CD4-positive, alpha-beta T cell treated with Interleukin-10 for 1 hour (primary cell): Measurements from ENCODE around the gene ZNF277.
"Not testable (repeated sequence)": the region's sequence is repeated elsewhere in the genome, so short reads cannot be mapped to it uniquely, and the experiment has no call there.

Experiments used
- DNase-seq: peaks from one replicate; pipeline ENCODE4 v3.0.0-alpha.2; 2020

ZNF277 gene

DNA sequence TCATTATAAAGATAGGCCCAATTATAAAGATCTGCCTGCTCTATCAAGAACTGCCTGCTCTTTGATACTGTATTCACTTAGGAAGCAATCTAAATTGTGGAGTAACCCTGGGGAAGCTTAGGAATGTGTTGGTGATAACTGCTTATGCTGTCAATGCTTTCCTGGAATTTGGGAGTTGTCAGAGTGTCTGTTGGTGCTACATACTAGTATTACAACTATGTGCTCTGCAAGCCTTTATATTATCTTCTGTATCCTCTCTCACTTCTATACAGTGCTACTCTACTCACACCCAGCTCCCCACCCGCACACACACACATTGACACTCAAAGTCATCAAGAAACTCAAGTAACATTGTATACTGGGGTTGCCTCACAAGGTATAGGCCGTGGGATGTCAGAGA is 6.1 kb downstream of the ZNF277 start:
- no peak for DNase-seq

DNA sequence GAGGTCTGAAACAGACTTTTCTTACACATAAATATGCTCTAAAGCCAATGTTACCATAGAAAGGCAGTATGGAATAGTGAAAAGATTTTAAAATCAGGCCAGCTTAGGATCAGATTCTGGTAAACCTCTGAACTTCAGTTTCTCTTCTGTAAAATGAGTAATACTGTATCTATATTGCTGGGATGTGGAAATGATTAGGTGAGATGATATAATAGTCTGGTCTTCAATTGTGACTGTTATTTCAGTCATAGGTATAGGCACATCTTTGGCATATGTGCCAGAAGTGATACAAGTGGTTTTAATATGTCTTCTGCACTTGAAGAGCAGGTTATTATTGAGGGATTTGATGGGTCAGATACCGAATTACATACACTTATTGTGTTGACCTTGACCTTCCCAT is 7.2 kb downstream of the ZNF277 start:
- no peak for DNase-seq

- DNase-seq = no peak
Measured at GRCh38 chr7:112214268-112214667, 7.8 kb downstream of the ZNF277 start.

DNA sequence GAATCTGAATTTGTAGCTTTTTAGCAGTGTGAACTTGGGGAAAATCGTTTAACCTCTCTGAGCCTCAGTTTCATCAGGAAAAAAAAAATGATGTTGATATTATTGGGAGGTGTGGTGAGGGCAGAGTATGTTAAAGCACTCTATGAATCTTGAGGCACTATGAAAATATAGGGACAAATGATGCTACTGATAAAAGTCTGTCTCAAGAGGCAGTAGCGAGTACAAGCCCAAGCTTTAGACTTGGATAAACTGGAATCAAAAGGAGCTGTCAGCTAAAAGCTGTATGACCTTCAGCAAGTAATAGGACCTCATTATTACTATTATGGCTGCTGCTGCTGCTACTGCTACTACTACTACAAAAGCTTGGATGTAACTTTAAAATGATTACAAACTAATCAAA is 8.4 kb downstream of the ZNF277 start:
- no peak for DNase-seq

DNA sequence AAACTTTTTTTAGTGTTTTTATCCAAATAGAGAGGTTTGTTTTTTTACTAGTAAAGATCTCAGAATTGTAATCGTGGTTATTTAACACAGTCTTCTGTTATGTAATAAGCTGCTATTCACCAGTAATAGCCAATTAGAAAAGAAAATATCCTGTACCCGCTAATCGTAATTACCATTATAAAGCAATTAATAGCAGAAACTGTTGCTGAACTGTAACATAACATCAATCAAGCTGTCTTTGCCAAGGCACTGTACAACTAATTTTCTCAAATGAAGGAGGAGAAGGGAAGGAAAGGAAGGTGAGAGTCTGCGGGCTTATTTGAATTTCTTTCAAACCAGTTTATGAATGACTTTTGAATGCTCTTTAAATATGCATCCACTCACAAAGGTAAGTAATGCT is 9.3 kb downstream of the ZNF277 start:
- no peak for DNase-seq

DNA sequence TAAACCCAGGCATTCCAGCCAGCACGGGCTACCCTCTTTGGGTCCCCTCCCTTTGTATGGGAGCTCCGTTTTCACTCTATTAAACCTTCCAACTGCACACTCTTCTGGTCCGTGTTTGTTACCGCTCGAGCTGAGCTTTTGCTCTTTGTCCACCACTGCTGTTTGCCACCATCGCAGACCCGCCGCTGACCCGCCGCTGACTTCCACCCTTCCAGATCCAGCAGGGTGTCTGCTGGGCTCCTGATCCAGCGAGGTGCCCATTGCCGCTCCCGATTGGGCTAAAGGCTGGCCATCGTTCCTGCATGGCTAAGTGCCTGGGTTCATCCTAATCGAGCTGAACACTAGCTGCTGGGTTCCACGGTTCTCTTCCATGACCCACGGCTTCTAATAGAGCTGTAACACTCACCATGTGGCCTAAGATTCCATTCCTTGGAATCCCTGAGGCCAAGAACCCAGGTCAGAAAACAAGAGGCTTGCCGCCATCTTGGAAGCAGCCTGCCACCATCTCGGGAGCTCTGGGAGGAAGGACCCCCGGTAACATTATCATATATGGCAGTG is 14.5 kb downstream of the ZNF277 start:
- no peak for DNase-seq

DNA sequence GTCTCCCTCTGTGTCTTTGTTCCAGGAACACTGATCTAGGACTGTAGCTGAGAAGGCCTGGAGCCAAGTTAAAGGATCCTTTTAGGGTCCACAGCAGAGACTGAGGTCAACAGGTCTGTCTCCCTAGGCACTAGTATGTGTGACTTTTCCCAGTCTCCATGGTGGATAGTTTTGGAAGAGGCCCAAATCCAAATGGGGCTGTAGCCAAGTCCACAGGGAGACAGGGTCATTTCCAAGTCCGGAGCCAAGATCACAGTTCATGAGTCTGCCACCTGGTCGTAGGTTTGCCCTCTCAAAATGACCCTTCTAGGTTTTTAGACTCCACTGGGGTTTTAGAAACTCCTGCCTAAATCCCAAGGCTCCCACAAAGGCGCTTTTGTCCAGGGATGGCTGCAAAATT is 16.8 kb downstream of the ZNF277 start:
- DNase-seq = no peak

DNA sequence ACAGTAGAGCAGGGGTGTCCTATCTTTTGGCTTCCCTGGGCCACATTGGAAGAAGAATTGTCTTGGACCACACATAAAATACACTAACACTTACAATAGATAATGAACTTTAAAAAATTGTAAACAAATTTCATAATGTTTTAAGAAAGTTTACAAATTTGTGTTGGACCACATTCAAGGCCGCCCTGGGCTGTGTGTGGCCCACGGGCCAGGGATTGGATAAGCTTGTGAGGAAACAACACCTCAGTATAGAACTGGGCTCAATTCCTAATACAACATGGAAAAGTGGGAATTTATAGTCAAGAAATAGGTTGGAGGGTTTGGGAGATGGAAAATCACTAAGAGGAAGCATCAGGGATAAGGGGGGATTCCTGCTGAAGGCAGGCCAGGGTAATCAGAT is 17.7 kb downstream of the ZNF277 start:
- DNase-seq = no peak

DNA sequence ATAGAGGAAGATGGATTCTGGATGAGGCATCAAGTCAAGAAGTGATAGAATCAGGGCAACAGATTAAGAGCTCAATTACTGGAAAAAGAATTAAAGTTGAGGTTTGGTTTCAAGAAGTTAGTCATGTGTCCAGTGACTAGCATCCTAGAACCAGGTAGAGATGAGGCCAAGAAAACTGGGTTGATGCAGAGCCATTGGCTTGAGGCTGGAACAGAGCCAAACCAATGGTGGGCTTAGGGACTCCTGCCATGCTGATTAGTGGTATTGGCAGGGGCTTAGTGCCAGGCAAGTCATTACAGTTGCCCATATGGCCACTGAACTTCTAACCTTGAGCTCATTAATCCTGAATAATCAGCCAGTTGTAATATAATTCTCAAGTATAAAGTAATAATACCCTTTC is 18.5 kb downstream of the ZNF277 start:
- DNase-seq = no peak

DNA sequence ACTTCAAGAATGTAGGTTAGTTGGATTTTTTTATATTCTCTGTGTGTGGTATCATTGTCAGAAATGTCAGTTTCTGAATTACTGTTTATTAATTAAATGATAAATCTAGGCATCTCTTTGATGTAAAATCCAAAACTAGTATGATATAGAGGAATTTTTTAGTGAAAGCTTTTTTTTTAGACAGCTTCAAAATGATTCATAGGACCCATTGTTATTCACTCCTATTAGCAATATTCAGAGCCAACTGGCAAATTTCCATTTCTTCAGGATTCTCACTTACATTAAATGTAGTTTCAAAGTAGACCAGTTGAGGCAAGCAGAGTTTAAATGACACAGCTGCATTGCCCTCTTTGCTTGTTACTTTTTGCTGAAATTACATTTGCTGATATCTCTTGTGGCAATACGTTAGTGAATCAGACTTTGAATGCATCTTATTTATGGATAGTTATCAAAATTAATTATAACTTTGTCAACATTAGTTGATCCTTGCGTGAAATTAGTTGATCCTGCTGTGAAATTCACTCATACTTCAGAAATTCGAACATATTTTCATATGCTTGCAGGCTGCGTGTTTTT is 20.3 kb downstream of the ZNF277 start:
- no peak for DNase-seq

- DNase-seq = no peak
Measured at GRCh38 chr7:112228632-112229031, 22.1 kb downstream of the ZNF277 start.

DNA sequence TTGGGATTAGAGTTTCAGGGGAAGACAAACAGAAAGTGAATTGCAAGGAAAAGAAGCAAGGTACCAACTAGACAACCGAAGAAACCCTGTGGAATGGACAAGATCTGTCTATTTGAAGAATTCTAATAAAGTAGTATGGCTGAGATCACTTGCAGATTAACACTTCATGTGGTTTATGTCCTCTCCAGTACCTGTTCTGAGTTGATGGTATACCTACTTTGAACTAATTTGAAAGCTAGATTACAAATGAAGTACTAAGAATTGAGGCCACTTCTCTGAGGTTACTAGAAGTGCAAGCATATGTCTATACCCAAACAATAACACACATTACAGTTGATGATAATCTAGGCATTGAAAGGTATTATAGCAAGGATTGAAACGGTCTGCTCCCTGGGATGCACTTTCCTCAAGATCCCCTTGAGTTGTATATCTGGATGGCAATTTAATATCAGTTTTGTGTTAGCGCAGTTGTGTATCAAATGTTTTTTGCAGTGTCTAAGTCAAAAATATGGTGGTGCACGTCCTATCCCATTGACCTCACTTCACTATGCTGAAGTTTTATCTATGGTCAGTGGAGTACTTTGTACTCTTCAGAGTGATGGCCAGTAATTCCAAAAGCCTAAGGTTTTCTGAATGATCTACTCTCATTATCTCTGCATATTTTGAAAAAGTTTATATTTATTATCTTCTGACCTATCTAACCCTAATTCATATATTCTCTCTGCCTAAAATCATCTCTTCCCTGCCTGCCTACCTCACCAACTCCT is 25.9 kb downstream of the ZNF277 start:
- no peak for DNase-seq

- no peak for DNase-seq
Measured at GRCh38 chr7:112233048-112233697, 26.7 kb downstream of the ZNF277 start.

DNA sequence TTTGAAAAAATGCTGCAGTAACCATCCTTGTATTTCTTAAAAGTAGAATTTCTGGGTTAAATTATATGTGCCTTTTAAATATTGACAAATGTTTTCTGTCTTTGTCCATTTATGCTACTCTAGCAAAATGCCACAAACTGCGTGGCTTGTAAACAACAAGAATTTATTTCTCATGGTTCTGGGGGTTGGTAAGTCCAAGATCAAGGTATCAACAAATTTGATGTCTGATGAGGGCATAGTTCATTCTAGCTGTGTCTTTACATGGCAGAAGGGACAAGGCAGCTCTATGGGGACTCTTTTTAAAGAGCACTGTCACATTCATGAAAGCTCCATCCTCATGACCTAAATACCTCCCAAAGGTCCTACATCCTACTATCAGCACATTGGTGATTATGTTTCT is 27.7 kb downstream of the ZNF277 start:
- no peak for DNase-seq

- no peak for DNase-seq
Measured at GRCh38 chr7:112236597-112236996, 30.1 kb downstream of the ZNF277 start.

DNA sequence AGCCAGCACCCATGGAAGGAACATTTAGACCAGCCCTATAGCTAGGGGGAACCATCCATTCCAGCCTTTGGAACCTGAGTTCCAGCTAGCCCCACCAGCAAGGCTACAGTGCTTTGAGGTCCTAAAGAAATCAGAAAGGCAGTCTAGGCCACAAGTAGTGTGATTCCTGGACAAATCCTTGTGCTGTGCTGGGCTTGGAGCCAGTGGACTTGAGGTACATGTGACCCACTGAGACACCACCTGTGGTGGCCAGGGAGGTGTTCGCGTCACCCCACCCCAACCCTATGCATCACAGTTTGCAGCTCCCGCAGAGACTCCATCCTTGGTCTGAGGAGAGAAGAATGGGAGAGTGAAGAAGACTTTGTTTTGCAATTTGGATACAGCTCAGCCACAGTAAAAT is 31.8 kb downstream of the ZNF277 start:
- no peak for DNase-seq

GRCh38 chr7:112238852-112239610 is 32.5 kb downstream of the ZNF277 start:
- DNase-seq = no peak

- no peak for DNase-seq
Measured at GRCh38 chr7:112248598-112248997, 42.1 kb downstream of the ZNF277 start.

- not testable (repeated sequence) for DNase-seq
Measured at GRCh38 chr7:112249967-112250366, 43.5 kb downstream of the ZNF277 start.

DNA sequence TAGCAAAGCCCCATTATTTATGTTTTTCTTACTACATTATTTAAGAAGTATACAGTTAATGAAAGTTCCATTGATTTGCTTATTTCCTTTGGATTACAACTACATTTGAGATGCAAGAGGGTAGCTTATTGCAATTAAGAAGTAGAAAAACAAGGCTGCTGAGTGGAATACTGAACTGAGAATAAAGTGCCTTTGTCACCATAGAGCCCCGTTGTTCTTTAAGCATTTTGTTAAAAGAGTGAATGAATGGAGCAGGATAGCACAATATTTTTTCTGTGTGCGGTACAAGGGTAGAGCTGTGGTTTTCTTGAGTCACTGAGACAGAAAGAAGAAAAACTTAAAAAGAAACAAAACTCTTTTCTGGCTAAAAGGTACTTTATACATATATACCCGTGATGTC is 45.6 kb downstream of the ZNF277 start:
- no peak for DNase-seq

DNA sequence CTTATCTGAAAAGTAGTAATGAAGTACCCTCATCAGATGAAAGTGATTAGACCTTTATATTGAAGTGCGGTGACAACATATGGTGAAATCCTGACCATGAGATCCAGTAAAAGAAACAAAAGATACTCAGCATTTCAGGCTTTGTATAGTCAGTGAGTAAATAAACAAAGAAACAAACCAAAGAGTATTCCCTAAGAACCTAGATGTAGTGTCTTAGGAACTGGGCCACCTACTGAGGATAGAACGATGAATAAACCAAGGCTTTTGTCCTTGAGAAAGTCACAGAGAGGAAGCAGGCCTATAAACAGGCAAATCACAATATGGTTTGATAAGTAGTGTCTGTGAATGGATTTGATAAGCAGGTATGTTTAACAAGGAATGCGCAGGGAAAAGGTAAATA is 46.2 kb downstream of the ZNF277 start:
- no peak for DNase-seq

DNA sequence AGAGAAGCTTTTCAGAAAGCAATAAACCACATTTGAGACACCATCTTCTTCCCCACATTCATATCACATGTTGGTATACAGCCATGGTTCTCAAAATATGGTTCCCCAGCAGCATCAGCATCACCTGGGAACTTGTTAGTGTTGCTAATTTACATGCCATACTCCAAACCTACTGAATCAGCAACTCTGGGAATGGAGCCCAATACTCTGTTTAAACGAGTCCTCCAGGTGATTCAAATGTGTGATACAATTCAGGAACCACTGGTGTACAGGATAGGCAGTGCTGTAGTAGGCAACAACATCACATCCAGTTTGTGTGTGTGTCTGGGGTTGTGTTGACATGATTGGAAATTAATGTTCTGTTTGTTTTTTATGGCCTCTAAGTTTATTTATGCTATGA is 47.7 kb downstream of the ZNF277 start:
- no peak for DNase-seq

DNA sequence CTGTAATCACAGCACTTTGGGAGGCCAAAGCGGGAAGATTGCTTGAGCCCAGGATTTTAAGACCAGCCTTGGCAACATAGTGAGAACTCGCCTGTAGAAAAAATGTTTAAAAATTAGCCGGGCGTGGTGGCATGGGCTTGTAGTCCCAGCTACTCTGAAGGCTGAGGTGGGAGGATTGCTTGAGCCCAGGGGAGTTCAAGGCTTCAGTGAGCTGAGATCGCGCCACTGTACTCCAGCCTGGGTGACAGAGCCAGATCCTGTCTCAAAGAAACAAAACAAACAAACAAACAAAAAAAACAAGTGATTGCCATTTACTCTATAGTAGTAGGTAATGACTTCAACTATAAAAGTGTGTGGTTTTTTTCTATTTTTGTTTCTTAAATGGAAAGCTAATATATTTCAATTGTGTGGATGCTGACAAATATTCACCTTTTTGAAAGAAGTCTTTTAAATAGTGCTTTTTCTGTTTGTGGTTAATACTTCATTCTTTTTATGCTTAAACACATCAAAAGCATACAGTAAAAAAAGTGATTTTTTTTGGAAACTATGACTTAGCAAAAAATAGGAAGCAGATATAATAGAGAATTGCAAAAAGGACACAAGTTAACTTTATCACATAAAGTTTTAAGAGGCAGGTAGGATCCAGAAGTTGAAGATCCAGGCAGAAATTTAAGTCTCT is 48.4 kb downstream of the ZNF277 start:
- no peak for DNase-seq
